ENCODE measurements around the gene C1orf105. TPM values are rescaled to one million over a fixed set of nuclear protein-coding genes. Genes with fewer than 3 reads are reported as not detected.

C1orf105 gene
- total RNA-seq, 1 experiment from 2014 or later: not detected

DNA sequence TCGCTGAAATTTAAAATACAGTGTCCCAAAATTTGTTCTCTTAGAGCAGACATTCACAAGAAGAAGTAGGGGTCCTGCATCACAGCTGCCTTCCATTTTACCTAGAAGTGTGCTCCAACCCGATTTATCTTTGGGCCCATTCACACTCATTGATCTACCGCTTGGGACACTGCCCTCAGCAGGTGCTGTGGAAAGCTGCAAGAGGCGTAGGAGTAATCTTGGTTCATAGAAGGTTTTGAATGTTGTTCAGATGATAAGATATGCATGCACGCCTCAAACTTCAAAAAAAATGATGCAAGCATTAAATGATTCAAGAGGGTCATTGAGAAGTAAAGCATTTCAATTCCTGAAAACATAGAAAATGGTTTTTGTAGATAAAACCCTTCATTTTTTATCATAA is 18.6 kb upstream of the C1orf105 start:
- TF ChIP-seq CTCF (IDR thresholded peaks at IDR 0.05; ENCODE audit: unreplicated experiment): no peak
- DNase-seq: no peak
- no peak overlapping the region for H3K4me3 Mint-ChIP-seq (ENCODE audit: low read depth, unreplicated experiment)
- H3K4me1 Mint-ChIP-seq (ENCODE audit: low read depth, unreplicated experiment): peaks cover 37% of the 10 kb centered on the region
- H3K9me3 Mint-ChIP-seq (ENCODE audit: low read depth, unreplicated experiment): no peaks in the 10 kb centered on the region
- no peak overlapping the region for H3K27ac Mint-ChIP-seq (ENCODE audit: unreplicated experiment)
- CTCF ChIA-PET: no interaction called here
- no peaks in the 10 kb centered on the region for H3K27me3 Mint-ChIP-seq (ENCODE audit: unreplicated experiment)
- intact Hi-C loops (cut with micrococcal nuclease; ENCODE audit: unreplicated experiment): no loop called here
- BruUV-seq (replicated peaks): no TSS peak
- peaks cover 7% of the 10 kb centered on the region for H3K36me3 Mint-ChIP-seq (ENCODE audit: insufficient read depth, unreplicated experiment)

DNA sequence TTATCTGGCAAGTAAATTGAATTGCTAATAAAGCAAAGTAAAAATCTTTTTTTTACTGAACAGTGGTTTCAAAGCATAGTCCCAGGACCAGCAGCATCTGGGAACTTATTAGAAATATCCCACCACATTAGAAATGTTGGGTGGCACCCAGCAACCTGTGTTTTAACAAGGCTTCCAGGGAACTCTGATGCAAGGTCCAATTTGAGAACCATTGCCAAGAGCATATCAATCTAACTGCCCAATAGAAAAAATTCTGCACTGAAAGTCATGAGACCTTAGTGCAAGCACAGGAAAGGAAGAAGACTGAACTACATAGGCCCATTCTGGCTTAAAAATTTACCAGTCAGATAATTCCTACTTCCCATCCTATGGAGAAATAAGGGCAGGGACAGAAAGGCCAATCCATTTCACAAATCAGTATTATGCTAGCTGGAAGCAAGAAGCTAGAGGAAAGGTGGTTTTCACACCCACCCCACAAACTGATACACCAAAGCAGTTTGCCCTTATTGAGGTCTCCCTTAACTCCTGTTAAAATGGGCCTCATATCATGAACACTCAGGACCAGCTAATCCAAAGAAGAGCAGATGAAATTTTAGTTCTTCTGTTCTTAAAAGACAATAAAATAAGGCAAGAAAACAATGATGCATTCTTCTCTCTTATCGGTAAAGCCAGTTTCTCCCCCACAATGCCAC is 17.5 kb upstream of the C1orf105 start:
- Mint-ChIP-seq H3K27me3 (ENCODE audit: unreplicated experiment) (no peaks in the 10 kb centered on the region), H3K9me3 (ENCODE audit: low read depth, unreplicated experiment) (no peaks in the 10 kb centered on the region), H3K4me1 (ENCODE audit: low read depth, unreplicated experiment) (peaks cover 32% of the 10 kb centered on the region), H3K36me3 (ENCODE audit: insufficient read depth, unreplicated experiment) (peaks cover 7% of the 10 kb centered on the region), H3K27ac (ENCODE audit: unreplicated experiment) (no peak overlapping the region), H3K4me3 (ENCODE audit: low read depth, unreplicated experiment) (no peak overlapping the region)
- no peak for DNase-seq
- no TSS peak for BruUV-seq (replicated peaks)
- intact Hi-C loops (cut with micrococcal nuclease; ENCODE audit: unreplicated experiment): no loop called here
- TF ChIP-seq CTCF (IDR thresholded peaks at IDR 0.05; ENCODE audit: unreplicated experiment): no peak
- CTCF ChIA-PET: no interaction called here

DNA sequence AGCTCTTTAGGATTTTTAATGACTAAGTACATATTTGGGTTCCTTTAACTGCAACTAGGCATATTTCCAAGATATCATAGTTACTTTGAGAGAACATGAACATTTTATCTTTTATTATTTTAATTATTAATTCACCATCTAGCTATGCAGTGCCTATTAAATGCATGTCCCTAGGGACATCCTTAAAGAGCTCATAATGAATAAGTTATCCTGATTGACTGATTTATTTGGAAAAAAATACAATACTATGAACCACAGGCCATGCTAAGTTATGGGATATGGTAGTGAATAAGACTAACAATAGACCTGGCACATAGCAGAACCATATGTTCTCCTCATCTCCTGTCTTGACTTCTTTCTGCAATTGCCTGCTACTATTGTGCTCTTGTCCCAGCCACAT is 16.4 kb upstream of the C1orf105 start:
- H3K4me3 Mint-ChIP-seq (ENCODE audit: low read depth, unreplicated experiment): no peak overlapping the region
- H3K4me1 Mint-ChIP-seq (ENCODE audit: low read depth, unreplicated experiment): peaks cover 21% of the 10 kb centered on the region
- no peaks in the 10 kb centered on the region for H3K9me3 Mint-ChIP-seq (ENCODE audit: low read depth, unreplicated experiment)
- DNase-seq: no peak
- TF ChIP-seq CTCF (IDR thresholded peaks at IDR 0.05; ENCODE audit: unreplicated experiment): no peak
- CTCF ChIA-PET: no interaction called here
- peaks cover 6% of the 10 kb centered on the region for H3K36me3 Mint-ChIP-seq (ENCODE audit: insufficient read depth, unreplicated experiment)
- H3K27me3 Mint-ChIP-seq (ENCODE audit: unreplicated experiment): no peaks in the 10 kb centered on the region
- intact Hi-C loops (cut with micrococcal nuclease; ENCODE audit: unreplicated experiment): no loop called here
- H3K27ac Mint-ChIP-seq (ENCODE audit: unreplicated experiment): no peak overlapping the region
- BruUV-seq (replicated peaks): no TSS peak

DNA sequence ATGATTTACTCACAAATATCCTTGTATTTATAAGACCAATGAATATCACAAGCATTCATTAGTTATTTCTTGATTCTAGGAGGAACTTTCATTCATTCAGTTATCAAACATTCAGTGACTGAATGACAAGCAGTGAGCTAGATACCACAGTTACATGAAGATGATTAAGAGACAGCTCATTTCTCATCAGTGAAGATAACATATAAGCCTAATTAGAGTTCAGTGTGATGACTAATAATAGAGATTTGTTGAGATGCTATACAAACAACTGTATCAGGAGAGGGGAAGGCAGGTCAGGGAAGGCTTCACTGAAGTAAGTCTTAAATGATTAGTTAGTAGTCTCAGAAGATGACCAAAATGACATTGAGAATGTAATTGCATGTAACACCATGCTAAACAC is 14.6 kb upstream of the C1orf105 start:
- Mint-ChIP-seq H3K27me3 (ENCODE audit: unreplicated experiment) (no peaks in the 10 kb centered on the region), H3K27ac (ENCODE audit: unreplicated experiment) (no peak overlapping the region), H3K4me3 (ENCODE audit: low read depth, unreplicated experiment) (no peak overlapping the region), H3K9me3 (ENCODE audit: low read depth, unreplicated experiment) (no peaks in the 10 kb centered on the region), H3K36me3 (ENCODE audit: insufficient read depth, unreplicated experiment) (no peaks in the 10 kb centered on the region), H3K4me1 (ENCODE audit: low read depth, unreplicated experiment) (peaks cover 3% of the 10 kb centered on the region)
- DNase-seq: no peak
- intact Hi-C loops (cut with micrococcal nuclease; ENCODE audit: unreplicated experiment): no loop called here
- CTCF ChIA-PET: interaction anchor here (1.2 kb wide), 1 partner anchor 47 kb away, joined by 3 read pairs; no protein-coding TSS in a partner anchor
- TF ChIP-seq CTCF (IDR thresholded peaks at IDR 0.05; ENCODE audit: unreplicated experiment): no peak
- BruUV-seq (replicated peaks): no TSS peak
